ENCODE data around the gene AMPD3. TPM values are rescaled to one million over a fixed set of nuclear protein-coding genes. Genes with fewer than 3 reads are reported as not detected.

Gene AMPD3
- total and polyA plus RNA-seq, 2 of the 13 experiments (the other 11 are each of a cell fraction or from before 2014, with no cell fraction given), result 0.33 to 2.3 TPM

- no peak overlapping the region for H3K27ac ChIP-seq (ENCODE audit: extremely low read length, insufficient read depth, low read length)
- H3K27me3 ChIP-seq (ENCODE audit: control insufficient read depth in 1 of 2, insufficient read depth in 2 of 2, low read length in 2 of 2), result no peaks in the 10 kb centered on the region
- WGBS (ENCODE audit: low lambda C conversion rate), result 97% methylated on average over 1 of the region's 1 CpG
- ChIA-PET CTCF (ENCODE audit: low intra/inter-chr PET ratio, low total read pairs) (no interaction called here), POLR2A (no interaction called here)
- TF ChIP-seq ZNF317 (CRISPR knock-in tag; IDR thresholded peaks at IDR 0.05), result no peak
- TF ChIP-seq ZNF501 (CRISPR knock-in tag; IDR thresholded peaks at IDR 0.05), result no peak
- no peak for TF ChIP-seq HCFC1 (IDR thresholded peaks at IDR 0.05; ENCODE audit: low read depth, low read length)
- no peak for TF ChIP-seq RBM39 (IDR thresholded peaks at IDR 0.05; ENCODE audit: low read depth, low read length, poor library complexity, severe bottlenecking)
- TF ChIP-seq ZNF138 (CRISPR knock-in tag; IDR thresholded peaks at IDR 0.05; ENCODE audit: low read depth), result no peak
- TF ChIP-seq KDM1A (CRISPR knock-in tag; IDR thresholded peaks at IDR 0.05), result no peak
- TF ChIP-seq HOXA3 (CRISPR knock-in tag; IDR thresholded peaks at IDR 0.05), result no peak
- no peak for TF ChIP-seq RXRB (CRISPR knock-in tag; IDR thresholded peaks at IDR 0.05; ENCODE audit: borderline replicate concordance)
- ATAC-seq (no peak), FAIRE-seq (no peak), DNase-seq (ENCODE audit: low spot score) (no peak)
- H3K36me3 ChIP-seq (replicated peaks in 1 of 2; ENCODE audit: control insufficient read depth in 1 of 2, insufficient read depth in 2 of 2, low read length in 2 of 2), result peaks cover 2 to 36% of the 10 kb centered on the region in 2 experiments; a peak in 4 of 5 replicates
- H4K20me1 ChIP-seq (ENCODE audit: insufficient read depth, low read length), result no peaks in the 10 kb centered on the region
- in situ Hi-C loops (cut with HindIII; ENCODE audit: extremely low pct_ligation_motif_present, low pct_unique_long_range_greater_than_20kb), result no loop called here
- no TSS peak for BruUV-seq (replicated peaks)
- H3K4me2 ChIP-seq (ENCODE audit: low read depth, low read length), result no peak overlapping the region
- H3K4me3 ChIP-seq (replicated peaks in 1 of 3; ENCODE audit: insufficient read depth in 1 of 3, low read depth in 2 of 3, low read length in 3 of 3), result no peak overlapping the region
- H3K79me2 ChIP-seq (ENCODE audit: insufficient read depth, low read length), result no peaks in the 10 kb centered on the region
- no peak overlapping the region for H2AFZ ChIP-seq (ENCODE audit: low read length)
- H3K4me1 ChIP-seq (ENCODE audit: insufficient read depth, low read length), result peaks cover 6% of the 10 kb centered on the region; the same call in 1 of the 2 replicates
- H3K9ac ChIP-seq (ENCODE audit: insufficient read depth, low read depth, low read length), result no peak overlapping the region
- no peaks in the 10 kb centered on the region for H3K9me3 ChIP-seq (ENCODE audit: low read length)
- intact Hi-C loops (cut with micrococcal nuclease; ENCODE audit: unreplicated experiment), result no loop called here
Observed at GRCh38 chr11:10524471-10524870, 69.4 kb downstream of the AMPD3 start.

- in situ Hi-C loops (cut with HindIII; ENCODE audit: extremely low pct_ligation_motif_present, low pct_unique_long_range_greater_than_20kb), result no loop called here
- Histone ChIP-seq H3K4me1 (ENCODE audit: insufficient read depth, low read length) (peaks cover 6% of the 10 kb centered on the region; the same call in 1 of the 2 replicates), H3K79me2 (ENCODE audit: insufficient read depth, low read length) (no peaks in the 10 kb centered on the region), H3K4me2 (ENCODE audit: low read depth, low read length) (no peak overlapping the region), H4K20me1 (ENCODE audit: insufficient read depth, low read length) (no peaks in the 10 kb centered on the region), H2AFZ (ENCODE audit: low read length) (no peak overlapping the region), H3K27me3 (ENCODE audit: control insufficient read depth in 1 of 2, insufficient read depth in 2 of 2, low read length in 2 of 2) (no peaks in the 10 kb centered on the region), H3K9me3 (ENCODE audit: low read length) (no peaks in the 10 kb centered on the region), H3K36me3 (replicated peaks in 1 of 2; ENCODE audit: control insufficient read depth in 1 of 2, insufficient read depth in 2 of 2, low read length in 2 of 2) (peaks cover 4 to 29% of the 10 kb centered on the region in 2 experiments), H3K9ac (ENCODE audit: insufficient read depth, low read depth, low read length) (no peak overlapping the region), H3K27ac (ENCODE audit: extremely low read length, insufficient read depth, low read length) (no peak overlapping the region), H3K4me3 (replicated peaks in 1 of 3; ENCODE audit: insufficient read depth in 1 of 3, low read depth in 2 of 3, low read length in 3 of 3) (no peak overlapping the region)
- no TSS peak for BruUV-seq (replicated peaks)
- intact Hi-C loops (cut with micrococcal nuclease; ENCODE audit: unreplicated experiment), result no loop called here
- ChIA-PET POLR2A (no interaction called here), CTCF (ENCODE audit: low intra/inter-chr PET ratio, low total read pairs) (no interaction called here)
- 96% methylated on average over 6 of the region's 6 CpGs for WGBS (ENCODE audit: low lambda C conversion rate)
- FAIRE-seq (no peak), DNase-seq (ENCODE audit: low spot score) (no peak), ATAC-seq (no peak)
- TF ChIP-seq ZFP91 (CRISPR knock-in tag; IDR thresholded peaks at IDR 0.05; ENCODE audit: borderline replicate concordance) (no peak), ZNF224 (CRISPR knock-in tag; IDR thresholded peaks at IDR 0.05) (no peak), U2AF1 (optimal IDR thresholded peaks at IDR 0.05; ENCODE audit: low read depth, low read length) (no peak), CC2D1A (CRISPR knock-in tag; IDR thresholded peaks at IDR 0.05) (no peak), MAX (IDR thresholded peaks at IDR 0.05) (no peak), CENPBD1 (CRISPR knock-in tag; IDR thresholded peaks at IDR 0.05; ENCODE audit: borderline replicate concordance, low read depth) (no peak), CERS6 (CRISPR knock-in tag; IDR thresholded peaks at IDR 0.05) (no peak)
Observed at GRCh38 chr11:10526974-10527918, 72.2 kb downstream of the AMPD3 start.

Measured in HepG2 (cell line).